GM18499 (cell line): ENCODE measurements around the gene OR6C68.
"Not testable (repeated sequence)": the region's sequence is repeated elsewhere in the genome, so short reads cannot be mapped to it uniquely, and the experiment has no call there.

Experiments
- ATAC-seq: cut with Tn5 transposase; IDR thresholded peaks from one replicate; pipeline ENCODE4 v1.9.1; 2021; ENCODE audit warnings: moderate number of reproducible peaks; ENCODE audit not compliant: insufficient read depth, unreplicated experiment

OR6C68 gene

DNA sequence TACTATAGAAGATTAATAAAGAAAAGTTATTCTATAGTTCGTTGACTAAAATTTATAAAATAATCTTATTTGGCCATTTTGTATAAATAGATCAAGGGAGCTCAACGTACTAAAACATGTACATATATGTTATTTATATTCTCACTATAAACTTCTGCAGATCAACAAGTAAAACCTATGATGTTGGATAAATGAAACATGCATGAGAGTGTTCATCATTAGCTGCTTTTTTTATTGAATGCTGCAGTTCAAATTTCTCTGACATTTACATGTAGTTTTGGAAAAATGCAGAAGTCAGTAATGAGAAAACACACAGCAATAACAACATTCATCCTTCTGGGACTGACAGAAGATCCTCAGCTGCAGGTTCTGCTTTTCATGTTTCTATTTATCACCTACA is at the start of gene OR6C68:
Gene OR6C68, plus strand, starts transcription at position 301 of the 400 bp plus-strand sequence. Its CDS starts 0 bp downstream, at position 301.
- no peak for ATAC-seq

DNA sequence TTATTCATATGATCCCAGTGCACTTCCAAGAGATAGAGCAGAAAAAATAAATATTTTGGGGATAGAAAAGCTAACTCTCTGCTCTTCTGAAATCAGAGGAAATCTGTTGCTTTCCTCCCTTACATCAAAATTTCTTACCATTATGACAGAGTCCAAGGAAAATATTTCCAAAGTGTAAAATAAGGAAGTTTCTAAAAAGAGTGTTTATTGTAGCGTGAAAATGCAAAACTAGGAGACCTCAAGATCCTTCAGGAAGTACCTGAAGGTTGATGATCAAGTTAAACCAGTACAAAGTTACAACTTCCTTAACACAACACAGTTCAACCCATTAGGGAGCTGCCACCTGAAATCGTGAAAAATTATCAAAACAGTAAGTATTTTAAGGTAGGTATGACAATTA is 48.4 kb upstream of the OR6C68 start, which contains the start of gene OR6C2:
Gene OR6C2, plus strand, starts transcription at position 301 of the 400 bp plus-strand sequence. CDS start 8,138 bp downstream, outside the sequence.
- ATAC-seq, result no peak

DNA sequence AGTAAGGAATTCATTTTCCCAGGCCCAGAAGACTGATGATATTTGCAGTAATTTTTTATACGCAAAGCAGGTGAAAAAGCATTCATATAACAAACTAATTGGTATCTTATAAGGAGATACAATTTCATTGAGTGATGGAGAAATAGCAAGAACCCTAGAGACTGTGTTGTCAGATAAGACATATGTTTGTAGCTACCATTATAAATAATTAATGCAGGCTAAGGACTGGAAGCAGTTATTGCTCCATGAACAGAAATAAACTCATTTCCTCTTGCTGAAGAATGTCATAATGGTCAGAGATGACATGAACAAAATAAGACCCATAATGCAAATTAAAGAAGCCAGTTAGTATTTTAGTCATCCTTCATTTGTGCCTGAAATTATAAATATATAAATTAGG is 46.8 kb upstream of the OR6C68 start:
- no peak for ATAC-seq

DNA sequence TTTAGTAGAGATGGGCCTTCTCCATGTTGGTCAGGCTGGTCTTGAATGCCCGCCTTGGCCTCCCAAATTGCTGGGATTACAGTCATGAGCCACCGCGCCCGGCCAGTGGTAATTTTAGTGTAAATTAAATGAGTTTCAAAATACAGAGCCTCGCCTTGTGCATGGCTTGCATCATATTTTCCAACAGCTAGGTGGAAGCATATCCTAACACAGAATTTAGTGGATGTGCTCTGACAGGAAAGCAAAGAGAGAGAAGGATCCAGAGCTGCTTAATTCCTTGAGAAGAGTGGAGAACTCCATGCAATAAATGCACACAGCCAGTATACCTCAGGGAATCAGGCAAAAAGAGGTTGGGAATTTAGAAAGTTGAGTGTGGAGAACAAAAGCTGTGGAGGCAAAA is 45.9 kb upstream of the OR6C68 start:
- no peak for ATAC-seq

DNA sequence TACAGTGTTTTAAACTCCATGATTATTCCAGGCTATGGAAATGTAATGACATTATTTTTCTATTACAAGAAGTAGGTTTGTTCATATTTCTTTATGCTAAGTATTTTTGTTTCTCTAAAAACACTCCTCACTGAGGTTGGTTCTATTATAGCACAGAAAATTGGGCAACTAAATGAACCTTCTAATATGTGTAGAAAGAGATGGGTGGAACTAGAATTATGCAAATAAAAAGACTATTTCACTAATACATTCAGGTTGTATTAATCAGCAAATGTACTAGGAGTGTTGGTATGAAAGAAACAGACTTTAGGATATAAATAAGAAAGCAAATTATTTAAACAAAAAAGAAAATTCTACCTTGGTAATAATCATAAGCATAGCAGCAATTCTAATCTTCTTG is 43.4 kb upstream of the OR6C68 start:
- no peak for ATAC-seq

DNA sequence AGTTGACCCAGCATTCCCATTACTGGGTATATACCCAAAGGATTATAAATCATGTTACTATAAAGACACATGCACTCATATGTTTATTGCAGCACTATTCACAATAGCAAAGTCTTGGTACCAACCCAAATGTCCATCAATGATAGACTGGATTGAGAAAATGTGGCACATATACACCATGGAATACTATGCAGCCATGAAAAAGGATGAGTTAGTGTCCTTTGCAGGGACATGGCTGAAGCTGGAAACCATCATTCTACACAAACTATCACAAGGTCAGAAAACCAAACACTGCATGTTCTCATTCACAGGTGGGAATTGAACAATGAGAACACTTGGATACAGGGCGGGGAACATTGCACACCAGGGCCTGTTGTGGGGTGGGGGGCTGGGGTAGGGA is 27.3 kb upstream of the OR6C68 start:
- ATAC-seq, result not testable (repeated sequence)

DNA sequence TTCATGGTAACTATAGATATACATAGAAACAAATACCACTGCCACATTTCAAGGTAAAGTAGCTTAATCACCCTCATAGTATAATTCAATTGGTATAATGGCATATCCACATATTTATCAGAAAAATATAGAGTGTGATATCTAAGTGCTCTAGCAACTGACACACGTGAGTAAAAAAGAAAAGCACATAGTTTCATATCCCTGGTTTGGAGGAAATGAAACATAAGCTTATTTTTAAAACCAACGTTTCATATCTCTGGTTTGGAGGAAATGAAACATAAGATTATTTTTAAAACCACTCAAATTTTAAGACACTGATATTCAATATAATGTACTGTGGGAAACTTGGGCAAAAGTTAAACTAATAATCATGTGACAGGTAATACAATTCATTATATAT is 24.3 kb upstream of the OR6C68 start:
- peak; percentile 68 for ATAC-seq

DNA sequence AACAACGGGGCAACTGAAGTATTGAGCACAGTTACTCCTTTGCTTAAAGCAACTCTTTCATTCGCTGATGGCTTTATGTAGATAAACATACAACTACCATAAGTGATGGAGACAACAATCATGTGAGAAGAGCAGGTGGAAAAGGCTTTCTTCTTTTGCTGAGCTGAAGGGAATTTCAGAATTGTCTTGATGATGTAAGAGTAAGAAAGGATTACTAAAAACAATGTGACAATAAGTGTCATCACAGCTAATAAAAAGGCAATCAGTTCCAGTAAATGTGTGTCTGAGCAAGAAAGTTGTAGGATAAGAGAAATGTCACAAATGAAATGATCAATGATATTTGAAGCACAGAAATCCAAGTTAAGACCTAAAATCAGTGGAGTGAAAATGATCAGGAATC is 22.9 kb upstream of the OR6C68 start:
- no peak for ATAC-seq

DNA sequence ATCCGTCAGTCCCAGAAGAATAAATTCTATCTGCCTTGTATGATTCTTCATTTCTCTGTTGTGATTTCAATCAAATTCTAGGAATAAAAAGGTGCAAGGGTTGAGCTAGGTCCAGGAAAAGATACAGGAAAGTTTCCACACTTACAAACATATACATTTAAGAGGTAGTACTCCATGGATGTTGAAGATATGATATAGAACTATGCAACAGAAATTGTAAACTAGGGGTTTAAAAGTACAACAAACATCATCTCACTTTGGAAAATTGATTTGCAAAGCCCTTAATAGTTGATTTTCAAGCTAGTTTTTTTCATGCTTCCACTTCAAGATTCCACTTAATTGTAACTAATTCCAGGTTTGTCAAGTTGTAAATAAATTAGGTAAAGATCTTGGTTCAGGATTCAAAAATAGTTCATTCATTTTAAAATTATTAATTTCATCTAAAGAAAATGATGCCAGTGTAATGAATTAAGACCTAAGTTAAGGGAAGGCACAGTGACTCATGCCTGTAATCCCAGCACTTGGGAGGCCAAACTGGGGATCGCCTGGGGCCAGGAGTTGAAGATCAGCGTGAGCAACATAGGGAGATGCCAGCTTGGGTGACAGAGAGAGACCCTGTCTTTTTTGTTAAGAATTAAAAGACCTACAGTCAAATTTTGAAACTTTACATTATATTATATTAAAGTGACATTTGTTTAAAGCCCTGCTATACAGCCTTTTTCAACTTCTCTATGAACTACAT is 21.9 kb upstream of the OR6C68 start, which contains the start of gene OR6C70:
Gene OR6C70, minus strand, starts transcription at position 51 of the 742 bp plus-strand sequence. Its CDS starts 0 bp downstream, at position 51.
- ATAC-seq, result no peak

DNA sequence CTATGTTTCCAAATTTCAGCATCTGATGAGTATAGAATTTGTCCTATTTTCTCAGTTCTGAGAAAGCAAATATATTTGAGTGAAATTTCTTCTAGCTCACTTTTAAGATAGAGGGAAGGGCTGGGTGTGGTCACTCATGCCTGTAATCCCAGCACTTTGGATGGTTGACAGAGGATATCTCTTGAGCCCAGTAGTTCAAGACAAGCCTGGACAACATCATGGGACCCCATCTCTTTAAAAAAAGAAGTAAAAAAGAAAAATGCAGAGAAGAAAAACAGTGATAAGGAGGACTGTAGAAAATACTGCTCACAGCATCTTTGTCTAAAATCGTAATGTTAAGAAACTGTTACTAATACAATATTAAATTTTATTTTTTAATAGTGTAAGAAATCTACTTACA is 19.9 kb upstream of the OR6C68 start:
- no peak for ATAC-seq

DNA sequence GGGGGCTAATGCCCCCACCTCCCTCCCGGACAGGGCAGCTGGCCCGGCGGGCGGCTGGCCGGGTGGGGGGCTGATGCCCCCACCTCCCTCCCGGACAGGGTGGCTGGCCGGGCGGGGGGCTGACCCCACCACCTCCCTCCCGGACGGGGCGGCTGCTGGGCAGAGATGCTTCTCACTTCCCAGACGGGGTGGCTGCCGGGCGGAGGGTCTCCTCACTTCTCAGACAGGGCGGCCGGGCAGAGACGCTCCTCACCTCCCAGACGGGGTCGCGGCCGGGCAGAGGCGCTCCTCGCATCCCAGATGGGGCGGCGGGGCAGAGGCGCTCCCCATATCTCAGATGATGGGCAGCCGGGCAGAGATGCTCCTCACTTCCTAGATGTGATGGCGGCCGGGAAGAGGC is 13.0 kb upstream of the OR6C68 start:
- ATAC-seq, result not testable (repeated sequence)

DNA sequence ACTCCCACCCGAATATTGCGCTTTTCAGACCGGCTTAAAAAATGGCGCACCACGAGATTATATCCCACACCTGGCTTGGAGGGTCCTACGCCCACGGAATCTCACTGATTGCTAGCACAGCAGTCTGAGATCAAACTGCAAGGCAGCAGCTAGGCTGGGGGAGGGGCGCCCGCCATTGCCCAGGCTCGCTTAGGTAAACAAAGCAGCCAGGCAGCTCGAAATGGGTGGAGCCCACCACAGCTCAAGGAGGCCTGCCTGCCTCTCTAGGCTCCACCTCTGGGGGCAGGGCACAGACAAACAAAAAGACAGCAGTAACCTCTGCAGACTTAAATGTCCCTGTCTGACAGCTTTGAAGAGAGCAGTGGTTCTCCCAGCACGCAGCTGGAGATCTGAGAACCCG is 7.9 kb upstream of the OR6C68 start:
- not testable (repeated sequence) for ATAC-seq

DNA sequence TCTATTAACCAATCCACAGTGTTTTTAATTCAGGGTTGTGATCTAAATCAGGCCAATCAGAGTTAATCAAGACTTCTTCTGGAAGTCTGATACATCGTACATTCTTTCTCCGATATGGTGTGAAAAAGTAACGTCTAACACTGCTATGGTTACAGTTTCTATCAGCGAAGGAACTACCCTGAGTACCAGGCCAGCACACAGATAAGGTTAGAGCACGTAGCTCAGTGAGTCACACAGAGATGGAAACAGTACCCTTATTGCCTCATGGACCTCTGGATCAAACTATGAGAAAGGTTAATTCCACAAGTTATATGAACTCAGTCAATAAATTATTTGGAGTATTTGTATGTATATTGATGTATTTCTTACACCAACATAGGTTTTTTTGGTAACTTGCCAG is 3.3 kb downstream of the OR6C68 start:
- no peak for ATAC-seq

DNA sequence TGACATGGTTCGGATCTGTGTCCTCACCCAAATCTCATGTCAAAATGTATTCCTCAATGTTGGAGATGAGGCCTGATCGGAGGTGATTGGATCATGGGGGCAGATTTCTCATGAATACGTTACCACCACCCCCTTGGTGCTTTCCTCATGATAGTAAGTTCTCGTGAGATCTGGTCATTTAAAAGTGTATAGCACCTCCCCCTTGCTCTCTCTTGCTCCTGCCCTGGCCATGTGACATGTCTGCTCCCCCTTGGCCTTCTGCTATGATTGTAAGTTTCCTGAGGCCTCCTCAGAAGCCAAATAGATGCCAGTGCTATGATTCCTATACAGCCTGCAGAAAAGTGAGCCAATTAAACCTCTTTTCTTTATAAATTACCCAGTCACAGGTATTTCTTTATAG is 7.1 kb downstream of the OR6C68 start:
- no peak for ATAC-seq

DNA sequence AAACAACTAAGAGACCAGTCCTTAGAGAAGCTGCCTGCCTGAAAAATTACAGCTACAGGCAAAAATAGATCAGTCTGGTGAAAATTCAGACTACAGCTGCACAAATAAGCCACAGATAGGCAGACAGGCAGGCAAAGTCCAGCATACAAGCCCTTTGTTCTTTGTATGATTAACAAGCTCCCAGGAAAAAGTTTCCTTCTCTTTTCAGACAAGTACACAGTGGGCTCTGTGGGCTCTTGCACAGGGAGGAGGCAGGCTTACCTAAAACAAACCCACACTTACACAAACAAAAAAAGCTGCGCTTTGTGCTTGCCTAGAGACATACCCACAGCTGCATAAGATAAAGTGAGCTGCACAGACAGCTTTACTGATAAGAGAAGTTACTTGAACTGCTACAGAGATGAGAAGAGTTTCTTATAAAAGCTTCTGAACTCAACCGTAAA is 7.7 kb downstream of the OR6C68 start:
- no peak for ATAC-seq

DNA sequence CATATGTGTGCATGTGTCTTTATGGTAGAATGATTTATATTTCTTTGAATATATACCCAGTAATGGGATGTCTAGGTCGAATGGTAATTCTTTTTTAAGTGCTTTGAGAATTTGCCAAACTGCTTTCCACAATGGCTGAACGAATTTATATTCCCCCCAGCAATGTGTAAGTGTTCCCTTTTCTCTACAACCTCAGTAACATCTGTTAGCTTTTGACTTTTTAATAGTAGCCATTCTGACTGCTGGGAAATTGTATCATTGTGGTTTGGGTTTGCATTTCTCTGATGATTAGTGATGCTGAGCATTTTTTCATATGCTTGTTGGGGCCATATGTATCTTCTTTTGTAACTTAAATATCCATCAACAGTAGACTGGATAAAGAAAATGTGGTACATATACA is 9.4 kb downstream of the OR6C68 start:
- no peak for ATAC-seq

DNA sequence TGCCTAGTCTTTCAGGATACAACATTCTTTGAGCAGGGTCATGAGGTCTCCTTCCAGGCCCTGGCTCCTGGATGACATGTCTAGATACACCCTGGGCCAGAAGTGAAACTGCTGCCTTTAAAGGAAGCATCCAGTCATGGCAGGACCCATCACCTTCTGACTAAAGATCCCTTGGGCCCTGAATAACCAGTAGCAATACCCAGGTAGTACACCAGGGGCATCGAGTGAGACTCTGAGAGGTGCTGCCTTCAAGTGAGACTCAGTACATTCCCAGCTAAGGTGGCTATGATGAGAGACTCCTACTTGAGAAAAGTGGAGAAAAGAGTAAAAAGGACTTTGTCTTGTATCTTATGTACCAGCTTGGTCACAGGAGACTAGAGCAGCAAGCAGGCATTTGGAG is 23.5 kb downstream of the OR6C68 start:
- ATAC-seq, result no peak

DNA sequence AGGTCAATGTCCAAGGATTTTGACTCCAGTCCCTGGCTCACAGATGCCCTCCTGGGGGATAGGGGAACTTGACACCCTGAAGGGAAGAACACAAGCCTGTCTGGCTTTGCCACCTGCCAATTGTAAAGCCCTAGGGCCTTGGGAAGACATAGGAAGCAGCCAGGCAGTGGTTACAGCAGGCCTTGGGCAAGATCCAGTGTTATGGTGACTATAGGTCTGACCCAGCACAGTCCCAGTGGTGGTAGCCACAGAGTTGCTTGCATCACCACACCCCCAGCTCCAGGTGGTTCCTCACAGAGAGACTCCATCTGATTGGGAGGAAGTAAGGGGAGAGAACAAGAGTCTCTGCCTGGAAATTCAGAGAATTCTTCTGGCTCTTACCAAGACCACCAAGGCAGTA is 24.2 kb downstream of the OR6C68 start:
- no peak for ATAC-seq
